ENCODE data around the gene TMTC1.

Gene TMTC1

GRCh38 chr12:29451888-29452287, 331.9 kb downstream of the TMTC1 start:
- no peak for DNase-seq (ENCODE audit: low read depth in 2 of 2)

Measured in stimulated activated CD4-positive, alpha-beta T cell treated with anti-CD3 and anti-CD28 coated beads, Interleukin-15, amount 100 ng/mL, for 48 hours (primary cell).